Lung (tissue), 12 donors: ENCODE results near the gene APAF1. TPM values are rescaled to one million over a fixed set of nuclear protein-coding genes. Genes with fewer than 3 reads are reported as not detected.
"Not testable (repeated sequence)": the region's sequence is repeated elsewhere in the genome, so short reads cannot be mapped to it uniquely, and the experiment has no call there.

Source experiments
- ATAC-seq: fragments of 200-7000 bp; cut with Tn5 transposase; one replicate; pipeline ENCODE4 v1.9.1; 2020; ENCODE audit warnings: moderate number of reproducible peaks; ENCODE audit not compliant: insufficient read depth, low FRiP score
- DNase-seq, 3 donors: peaks; one replicate each; pipeline ENCODE4 v3.0.0-alpha.2; 2013 to 2017
- H3K27ac ChIP-seq, 2 donors: one replicate each; pipeline ENCODE4 v1.5.1; 2013; ENCODE audit warnings: mild to moderate bottlenecking in 2 of 2, moderate library complexity in 2 of 2, control low read depth in 1 of 2, inconsistent platforms in 1 of 2, low read depth in 1 of 2, low read length in 1 of 2
- H3K27me3 ChIP-seq, 3 donors: one replicate each; pipeline ENCODE4 v1.5.1; 2013; ENCODE audit warnings: low read length in 2 of 3; ENCODE audit not compliant: control insufficient read depth in 3 of 3, insufficient read depth in 3 of 3
- H3K36me3 ChIP-seq, 4 donors: one replicate each; pipeline ENCODE4 v1.5.1; 2013; ENCODE audit warnings: low read length in 4 of 4, mild to moderate bottlenecking in 1 of 4, moderate library complexity in 1 of 4; ENCODE audit not compliant: control insufficient read depth in 4 of 4, insufficient read depth in 4 of 4
- H3K4me1 ChIP-seq, 5 donors: one replicate each; pipeline ENCODE4 v1.5.1; 2013; ENCODE audit warnings: low read length in 5 of 5, mild to moderate bottlenecking in 2 of 5, moderate library complexity in 1 of 5; ENCODE audit not compliant: control insufficient read depth in 5 of 5, insufficient read depth in 5 of 5
- H3K4me3 ChIP-seq: one replicate; pipeline ENCODE4 v1.5.1; 2013; ENCODE audit warnings: mild to moderate bottlenecking, control low read depth, moderate library complexity
- H3K9ac ChIP-seq, 2 donors: one replicate each; pipeline ENCODE4 v1.5.1; 2013; ENCODE audit warnings: low read length in 2 of 2, control low read depth in 1 of 2; ENCODE audit not compliant: insufficient read depth in 1 of 2
- H3K9me3 ChIP-seq, 4 donors: one replicate each; pipeline ENCODE4 v1.5.1; 2013; ENCODE audit warnings: low read length in 3 of 4, mild to moderate bottlenecking in 1 of 4, moderate library complexity in 1 of 4; ENCODE audit not compliant: control insufficient read depth in 4 of 4, insufficient read depth in 3 of 4
- WGBS, 2 donors: extraction: QIAGEN DNeasy Blood & Tissue Kit; methylation state at CpG; one replicate each; pipeline ENCODE4 v1.1.7; 2013; 5-methylcytosine and 5-hydroxymethylcytosine counted together
- polyA plus RNA-seq, 2 donors: library from polyadenylated mRNA; stranded (reverse); fragments of 200-250 nt; gene quantifications; one replicate each; pipeline ENCODE4 v1.2.1, GENCODE V29; 2013
- total RNA-seq, 2 donors: library from RNA; depleted of rRNA in 1 of 2; stranded (reverse); fragments of >200 nt in 1 of 2; gene quantifications; one replicate each; pipeline ENCODE4 v1.2.1, GENCODE V29; 2014 to 2021
- TF ChIP-seq, protein P1 (sequence below): IDR thresholded peaks from 2 replicates; pipeline ENCODE4 v1.5.1; 2012; ENCODE audit warnings: mild to moderate bottlenecking; ENCODE audit errors: control extremely low read depth, extremely low read depth
- donor health status: control.
- donor health status: control.
- donor health status: Bipolar disorder and iron deficiency.
- donor health status: healthy.
- donor health status: DM: yes; HTN: yes; CAD: no.

APAF1 gene
- total and polyA plus RNA-seq, 4 donors: 6.6 to 53.2 (median 13.7) TPM

DNA sequence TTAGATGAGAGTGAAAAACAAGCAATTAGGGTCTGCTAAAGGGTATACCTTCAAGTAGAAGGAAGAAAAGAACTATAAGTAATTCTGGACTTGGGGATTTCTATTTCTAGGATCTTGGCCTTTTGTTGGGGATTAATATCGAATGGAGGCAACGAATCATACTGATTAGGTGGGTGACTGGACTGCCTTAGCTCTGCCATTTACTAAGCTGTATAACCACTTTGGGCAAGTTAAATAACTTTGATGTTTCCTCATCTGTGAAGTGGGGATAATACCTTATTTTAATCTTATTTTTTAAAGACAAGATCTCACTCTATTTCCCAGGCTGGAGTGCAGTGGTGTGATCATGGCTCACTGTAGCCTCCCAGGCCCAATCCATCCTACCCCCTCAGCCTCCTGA, 7.1 kb upstream of the APAF1 start:
- Histone ChIP-seq H3K36me3 (peaks cover 0 to 3% (median 1%) of the 10 kb centered on the region in 4 donors), H3K9me3 (no peaks in the 10 kb centered on the region), H3K27ac (no peak overlapping the region), H3K9ac (no peak overlapping the region), H3K27me3 (no peaks in the 10 kb centered on the region), H3K4me1 (peaks cover 0 to 5% (median 0%) of the 10 kb centered on the region in 5 donors), H3K4me3 (no peak overlapping the region)
- 95 to 98% methylated on average over 2 of the region's 2 CpGs for WGBS, 2 donors
- ATAC-seq (no peak), DNase-seq (no peak)
- TF ChIP-seq, protein P1, sequence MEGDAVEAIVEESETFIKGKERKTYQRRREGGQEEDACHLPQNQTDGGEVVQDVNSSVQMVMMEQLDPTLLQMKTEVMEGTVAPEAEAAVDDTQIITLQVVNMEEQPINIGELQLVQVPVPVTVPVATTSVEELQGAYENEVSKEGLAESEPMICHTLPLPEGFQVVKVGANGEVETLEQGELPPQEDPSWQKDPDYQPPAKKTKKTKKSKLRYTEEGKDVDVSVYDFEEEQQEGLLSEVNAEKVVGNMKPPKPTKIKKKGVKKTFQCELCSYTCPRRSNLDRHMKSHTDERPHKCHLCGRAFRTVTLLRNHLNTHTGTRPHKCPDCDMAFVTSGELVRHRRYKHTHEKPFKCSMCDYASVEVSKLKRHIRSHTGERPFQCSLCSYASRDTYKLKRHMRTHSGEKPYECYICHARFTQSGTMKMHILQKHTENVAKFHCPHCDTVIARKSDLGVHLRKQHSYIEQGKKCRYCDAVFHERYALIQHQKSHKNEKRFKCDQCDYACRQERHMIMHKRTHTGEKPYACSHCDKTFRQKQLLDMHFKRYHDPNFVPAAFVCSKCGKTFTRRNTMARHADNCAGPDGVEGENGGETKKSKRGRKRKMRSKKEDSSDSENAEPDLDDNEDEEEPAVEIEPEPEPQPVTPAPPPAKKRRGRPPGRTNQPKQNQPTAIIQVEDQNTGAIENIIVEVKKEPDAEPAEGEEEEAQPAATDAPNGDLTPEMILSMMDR: no peak

- peaks cover 0 to 5% (median 0%) of the 10 kb centered on the region in 5 donors for H3K4me1 ChIP-seq
- H3K9ac ChIP-seq: no peak overlapping the region
- DNase-seq (no peak), ATAC-seq (no peak)
- no peak overlapping the region for H3K27ac ChIP-seq
- no peaks in the 10 kb centered on the region for H3K9me3 ChIP-seq
- no peak overlapping the region for H3K4me3 ChIP-seq
- 54 to 69% methylated on average over 3 of the region's 3 CpGs for WGBS, 2 donors
- H3K27me3 ChIP-seq: no peaks in the 10 kb centered on the region
- TF ChIP-seq, protein P1: no peak
- H3K36me3 ChIP-seq: no peaks in the 10 kb centered on the region
Observed at GRCh38 chr12:98639491-98639890, 5.6 kb upstream of the APAF1 start.

DNA sequence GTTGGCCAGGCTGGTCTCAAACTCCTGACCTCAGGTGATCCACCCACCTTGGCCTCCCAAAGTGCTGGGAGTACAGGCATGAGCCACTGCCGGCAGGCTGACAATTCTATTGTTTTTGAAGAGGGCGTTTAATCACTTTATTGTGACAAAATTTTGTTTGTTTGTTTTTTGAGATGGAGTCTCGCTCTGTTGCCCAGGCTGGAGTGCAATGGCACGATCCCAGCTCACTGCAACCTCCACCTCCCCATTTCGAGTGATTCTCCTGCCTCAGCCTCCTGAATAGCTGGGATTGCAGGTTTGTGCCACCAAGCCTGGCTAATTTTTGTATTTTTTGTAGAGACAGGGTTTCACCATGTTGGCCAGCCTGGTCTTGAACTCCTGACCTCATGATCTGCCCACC, 2.3 kb upstream of the APAF1 start:
- H3K36me3 ChIP-seq, H3K4me3 ChIP-seq, DNase-seq, H3K27ac ChIP-seq, H3K9me3 ChIP-seq, H3K27me3 ChIP-seq, H3K9ac ChIP-seq, ATAC-seq, H3K4me1 ChIP-seq: not testable (repeated sequence)
- WGBS, 2 donors: 88 to 94% methylated on average over 5 of the region's 5 CpGs

DNA sequence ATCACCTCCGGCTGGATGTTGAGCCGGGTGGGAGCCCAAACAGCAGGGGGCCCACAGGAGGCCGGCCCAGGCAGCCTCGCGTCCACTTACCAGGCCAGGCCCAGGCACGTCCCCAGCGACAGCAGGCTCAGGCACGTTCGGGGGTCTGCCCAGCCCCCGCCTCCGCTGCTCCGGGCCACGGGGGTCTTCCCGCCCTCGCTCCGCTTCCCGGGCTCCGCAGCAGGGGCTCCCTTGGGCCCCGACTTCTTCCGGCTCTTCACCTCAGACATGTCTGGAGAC, 718 bp upstream of the APAF1 start:
- Histone ChIP-seq H3K4me1 (peaks cover 0 to 8% (median 1%) of the 10 kb centered on the region in 5 donors), H3K9ac (peak overlapping the region; percentile 82 to 85), H3K9me3 (no peaks in the 10 kb centered on the region), H3K4me3 (peak overlapping the region; percentile 85), H3K27ac (peak overlapping the region; percentile 82 to 93), H3K27me3 (no peaks in the 10 kb centered on the region), H3K36me3 (peaks cover under 1 to 9% (median 3%) of the 10 kb centered on the region in 4 donors)
- peak in 1 of 3 donors; percentile 78 for DNase-seq
- WGBS, 2 donors: 0 to 1% methylated on average over 20 of the region's 20 CpGs
- TF ChIP-seq, protein P1: no peak
- ATAC-seq: no peak
